Fibroblast of the aortic adventitia (primary cell): Measurements from ENCODE around the gene ARHGAP9. TPM values are rescaled to one million over a fixed set of nuclear protein-coding genes. Genes with fewer than 3 reads are reported as not detected.
A peak's percentile ranks its signal among the peaks of the same experiment; 100 is the strongest.

ENCODE experiments used
- DNase-seq: peaks from one replicate; pipeline ENCODE4 v3.0.0-alpha.2; 2010; ENCODE audit warnings: low read depth
- H3K4me3 ChIP-seq: 2 replicates; pipeline ENCODE4 v1.5.1; 2011; ENCODE audit warnings: low read depth, mild to moderate bottlenecking, control low read depth, low read length, moderate library complexity
- total RNA-seq: library from RNA; depleted of rRNA; stranded (reverse); fragments of >200 nt; gene quantifications from 2 replicates; pipeline ENCODE4 v1.2.3, GENCODE V29; 2012; ENCODE audit warnings: low replicate concordance
- TF ChIP-seq, protein P1 (sequence below): IDR thresholded peaks from 2 replicates; pipeline ENCODE4 v1.5.1; 2011; ENCODE audit warnings: mild to moderate bottlenecking, low read length, control low read depth, inconsistent platforms; ENCODE audit not compliant: insufficient read depth

The ARHGAP9 gene
- total RNA-seq, 1 donor: 0.18 TPM

DNA sequence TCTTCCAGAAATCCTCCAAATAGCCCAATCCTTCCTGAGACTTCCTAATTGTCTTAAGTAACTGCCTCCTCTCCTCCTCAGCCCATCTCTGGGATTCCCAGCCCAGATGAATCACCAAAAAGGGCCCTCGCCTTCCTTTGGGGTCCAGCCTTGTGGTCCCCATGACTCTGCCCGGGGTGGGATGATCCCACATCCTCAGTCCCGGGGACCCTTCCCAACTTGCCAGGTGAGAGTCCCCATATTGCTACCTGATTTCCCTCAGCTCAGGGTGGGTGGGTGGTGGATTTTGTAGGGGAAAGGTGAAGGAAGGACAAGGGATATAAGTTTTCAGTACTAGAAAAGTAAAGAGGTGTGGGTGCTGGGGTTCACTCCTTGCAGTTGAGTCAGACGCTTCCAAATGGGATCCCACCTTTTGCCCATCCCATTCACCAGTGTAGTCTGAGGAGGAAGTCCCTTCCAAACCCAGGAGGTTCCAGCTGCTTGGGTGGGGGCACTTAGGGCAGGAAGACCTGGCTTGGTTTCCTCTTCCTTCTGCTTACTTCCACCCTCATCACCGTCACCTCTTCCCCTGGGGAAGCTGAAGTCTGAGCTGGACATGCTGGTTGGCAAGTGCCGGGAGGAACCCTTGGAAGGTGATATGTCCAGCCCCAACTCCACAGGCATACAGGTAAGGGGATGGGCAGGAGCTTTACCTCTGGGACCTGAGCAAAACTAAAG, 14.5 kb downstream of the ARHGAP9 start:
- TF ChIP-seq, protein P1, sequence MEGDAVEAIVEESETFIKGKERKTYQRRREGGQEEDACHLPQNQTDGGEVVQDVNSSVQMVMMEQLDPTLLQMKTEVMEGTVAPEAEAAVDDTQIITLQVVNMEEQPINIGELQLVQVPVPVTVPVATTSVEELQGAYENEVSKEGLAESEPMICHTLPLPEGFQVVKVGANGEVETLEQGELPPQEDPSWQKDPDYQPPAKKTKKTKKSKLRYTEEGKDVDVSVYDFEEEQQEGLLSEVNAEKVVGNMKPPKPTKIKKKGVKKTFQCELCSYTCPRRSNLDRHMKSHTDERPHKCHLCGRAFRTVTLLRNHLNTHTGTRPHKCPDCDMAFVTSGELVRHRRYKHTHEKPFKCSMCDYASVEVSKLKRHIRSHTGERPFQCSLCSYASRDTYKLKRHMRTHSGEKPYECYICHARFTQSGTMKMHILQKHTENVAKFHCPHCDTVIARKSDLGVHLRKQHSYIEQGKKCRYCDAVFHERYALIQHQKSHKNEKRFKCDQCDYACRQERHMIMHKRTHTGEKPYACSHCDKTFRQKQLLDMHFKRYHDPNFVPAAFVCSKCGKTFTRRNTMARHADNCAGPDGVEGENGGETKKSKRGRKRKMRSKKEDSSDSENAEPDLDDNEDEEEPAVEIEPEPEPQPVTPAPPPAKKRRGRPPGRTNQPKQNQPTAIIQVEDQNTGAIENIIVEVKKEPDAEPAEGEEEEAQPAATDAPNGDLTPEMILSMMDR: no peak
- no peak overlapping the region for H3K4me3 ChIP-seq
- DNase-seq: no peak

DNA sequence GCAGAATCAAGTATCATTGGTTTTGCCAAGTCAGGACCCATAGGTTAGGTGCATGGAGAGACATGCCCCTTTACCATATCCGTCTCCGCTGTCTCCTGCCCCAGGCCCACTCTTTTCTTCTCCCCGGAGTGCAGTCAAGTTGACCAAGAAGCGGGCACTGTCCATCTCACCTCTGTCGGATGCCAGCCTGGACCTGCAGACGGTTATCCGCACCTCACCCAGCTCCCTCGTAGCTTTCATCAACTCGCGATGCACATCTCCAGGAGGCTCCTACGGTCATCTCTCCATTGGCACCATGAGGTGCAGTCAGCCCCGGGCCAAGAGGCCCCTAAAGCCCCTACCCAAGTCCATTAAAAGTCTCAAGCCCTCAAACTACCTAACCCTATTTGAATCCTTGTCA, 15.1 kb downstream of the ARHGAP9 start:
- DNase-seq: no peak
- H3K4me3 ChIP-seq: no peak overlapping the region
- TF ChIP-seq, protein P1: no peak

DNA sequence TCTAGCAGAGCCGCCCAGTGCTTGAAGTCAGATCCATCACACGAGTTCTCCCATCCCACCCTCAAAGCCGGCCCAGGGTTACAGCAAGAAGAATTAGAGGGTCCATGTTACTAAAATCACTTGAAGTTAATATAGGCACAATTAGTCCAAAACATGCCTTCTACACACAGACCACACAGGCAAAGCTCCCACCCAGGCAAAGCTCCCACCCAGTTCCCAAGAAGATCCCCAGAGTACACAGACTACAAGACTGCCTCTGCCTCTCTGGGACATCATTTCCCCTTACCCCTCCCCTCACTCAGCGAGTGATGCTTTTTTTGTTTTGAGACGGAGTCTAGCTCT, 16.8 kb downstream of the ARHGAP9 start:
- no peak overlapping the region for H3K4me3 ChIP-seq
- DNase-seq: no peak
- TF ChIP-seq, protein P1: no peak

DNA sequence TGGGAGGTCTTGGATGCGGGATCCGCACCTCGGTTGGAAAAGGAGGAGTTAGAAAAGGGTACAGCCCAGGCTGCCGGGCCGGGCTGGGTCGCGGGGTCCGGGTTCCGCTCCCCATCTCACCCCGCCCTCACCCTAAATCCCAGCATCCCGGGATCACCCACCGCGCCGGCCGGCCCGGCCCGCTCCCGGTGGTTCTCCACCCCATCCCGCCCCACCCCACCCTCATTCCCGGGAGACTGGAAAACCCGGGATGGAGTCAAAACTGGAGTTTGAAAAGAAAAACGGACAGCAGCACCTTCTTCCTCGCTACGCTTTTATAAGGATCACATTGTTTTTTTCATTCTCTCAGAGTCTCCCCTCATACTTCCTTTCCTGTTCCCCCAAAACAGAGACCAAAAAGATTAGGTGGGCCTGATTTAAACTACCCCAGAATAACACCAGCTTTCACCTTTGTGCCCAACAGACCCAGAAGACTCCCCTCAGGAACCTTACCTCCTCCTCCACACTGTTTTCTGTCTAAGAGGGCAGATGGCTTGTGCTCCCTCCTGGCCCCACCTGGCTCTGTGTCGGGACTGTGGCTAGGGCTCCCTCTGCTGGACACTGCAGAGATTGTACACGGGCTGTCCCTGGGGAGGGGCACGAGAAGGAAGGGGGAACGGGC, 17.3 kb downstream of the ARHGAP9 start:
- TF ChIP-seq, protein P1: peak; percentile 96
- H3K4me3 ChIP-seq: peak overlapping the region; percentile 76
- DNase-seq: peak; percentile 88

DNA sequence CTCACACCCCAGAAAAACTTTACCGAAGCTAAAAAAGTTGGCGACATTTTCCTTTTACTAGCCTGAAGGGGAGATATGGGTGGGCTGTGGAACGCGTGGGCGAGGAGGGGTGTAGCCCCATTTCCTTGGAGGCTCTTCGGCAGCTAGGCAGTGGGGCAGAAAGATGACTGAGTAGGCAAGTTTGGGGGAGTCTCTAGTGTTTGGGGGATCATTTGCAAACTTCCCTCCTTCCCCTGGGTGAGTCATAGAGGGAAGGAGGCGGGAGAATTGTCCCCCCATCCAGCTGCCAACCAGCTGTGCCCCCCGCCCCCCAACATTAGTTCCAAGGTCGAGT, 17.8 kb downstream of the ARHGAP9 start:
- peak; percentile 22 for DNase-seq
- TF ChIP-seq, protein P1: peak; percentile 3
- H3K4me3 ChIP-seq: peak overlapping the region; percentile 76

DNA sequence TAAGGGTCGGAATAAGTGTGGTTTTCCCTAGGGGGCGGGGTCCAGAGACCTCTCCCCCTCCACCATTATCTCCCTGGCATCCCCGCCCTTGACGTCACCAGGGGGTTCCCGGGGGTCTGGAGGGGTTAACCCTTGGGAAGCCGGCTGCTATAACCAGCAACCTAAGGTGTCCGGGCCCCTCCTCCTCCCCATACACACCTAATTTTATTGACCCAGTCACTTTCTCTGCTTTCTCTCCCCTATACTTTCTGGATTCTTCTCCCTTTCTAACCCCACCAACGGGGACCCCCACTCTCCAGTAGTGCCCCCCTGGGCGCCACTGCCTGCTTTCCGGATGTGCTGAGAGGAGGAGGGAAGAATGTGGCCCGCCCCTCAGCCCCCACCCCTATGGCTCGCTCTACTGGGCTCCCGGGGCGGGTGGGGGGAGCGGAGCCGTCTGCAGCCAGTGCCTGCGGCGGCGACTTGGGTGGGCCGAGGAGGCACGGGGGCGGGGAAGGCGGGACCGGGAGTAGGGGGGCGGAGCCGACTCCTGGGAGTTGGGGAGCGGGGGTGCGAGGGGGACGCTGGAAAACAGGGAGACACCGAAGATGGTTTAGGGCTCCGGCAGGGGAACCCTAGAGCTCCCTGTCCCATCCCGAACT, 18.3 kb downstream of the ARHGAP9 start:
- DNase-seq: peak; percentile 39
- H3K4me3 ChIP-seq: peak overlapping the region; percentile 76
- TF ChIP-seq, protein P1: no peak
